HG02870 (cell line): ENCODE measurements around the gene TST.

ENCODE experiments used
- ATAC-seq: cut with Tn5 transposase; IDR thresholded peaks from one replicate; pipeline ENCODE4 v1.9.1; 2021; ENCODE audit warnings: mild to moderate bottlenecking, moderate library complexity; ENCODE audit not compliant: unreplicated experiment

TST gene

GRCh38 chr22:36988075-36988832 lies 31.0 kb downstream of the TST start:
- no peak for ATAC-seq

GRCh38 chr22:36986242-36986821 lies 32.9 kb downstream of the TST start:
- ATAC-seq: no peak

- ATAC-seq: no peak
These were observed 33.9 kb downstream of the TST start for GRCh38 chr22:36985211-36985889.

GRCh38 chr22:36982136-36982535 lies 37.1 kb downstream of the TST start:
- no peak for ATAC-seq

GRCh38 chr22:36981247-36981775 lies 37.9 kb downstream of the TST start:
- ATAC-seq: no peak

GRCh38 chr22:36979016-36979910 lies 40.0 kb downstream of the TST start:
- no peak for ATAC-seq

- peak; percentile 67 for ATAC-seq
These were observed 41.1 kb downstream of the TST start for GRCh38 chr22:36977947-36978660.

- ATAC-seq: no peak
These were observed 41.8 kb downstream of the TST start for GRCh38 chr22:36977401-36977861.

- no peak for ATAC-seq
These were observed 42.6 kb downstream of the TST start for GRCh38 chr22:36976606-36977005.

- no peak for ATAC-seq
These were observed 47.7 kb downstream of the TST start for GRCh38 chr22:36971341-36972125.

- ATAC-seq: no peak
These were observed 50.8 kb downstream of the TST start for GRCh38 chr22:36968249-36968964.

- no peak for ATAC-seq
These were observed 52.3 kb downstream of the TST start for GRCh38 chr22:36966851-36967540.

- no peak for ATAC-seq
These were observed 53.6 kb downstream of the TST start for GRCh38 chr22:36965696-36966095.

- no peak for ATAC-seq
These were observed 55.1 kb downstream of the TST start for GRCh38 chr22:36964106-36964505.

GRCh38 chr22:36963302-36963701 lies 55.9 kb downstream of the TST start:
- ATAC-seq: no peak

GRCh38 chr22:36961626-36962025 lies 57.6 kb downstream of the TST start:
- no peak for ATAC-seq
